Cardiac septum (tissue), 1 donor: ENCODE results near the gene TRAF3IP1. TPM values are rescaled to one million over a fixed set of nuclear protein-coding genes. Genes with fewer than 3 reads are reported as not detected.
"Not testable (repeated sequence)": the region's sequence is repeated elsewhere in the genome, so short reads cannot be mapped to it uniquely, and the experiment has no call there.

Experiments
- DNase-seq: peaks from one replicate; pipeline ENCODE4 v3.0.0-alpha.2; 2020; ENCODE audit warnings: low spot score
- intact Hi-C: fragments of 100-400 bp; cut with DNase I; formaldehyde crosslinking; loops from one replicate; pipeline ENCODE4 v1.14.0; 2022
- long read RNA-seq: library from polyadenylated mRNA; unstranded; transcript quantifications from one replicate; pipeline ENCODE4 v2.0.0, GENCODE V29; 2021
- total RNA-seq: library from RNA; stranded (reverse); fragmentation: NEBNext Ultra II Directional; extraction: Animal tissue kit (Norgen Biotek cat#: 25700); gene quantifications from one replicate; pipeline ENCODE4 v1.2.1, GENCODE V29; 2021
- donor health status: DM: no; HTN: no; CAD: no.

Gene TRAF3IP1, protein sequence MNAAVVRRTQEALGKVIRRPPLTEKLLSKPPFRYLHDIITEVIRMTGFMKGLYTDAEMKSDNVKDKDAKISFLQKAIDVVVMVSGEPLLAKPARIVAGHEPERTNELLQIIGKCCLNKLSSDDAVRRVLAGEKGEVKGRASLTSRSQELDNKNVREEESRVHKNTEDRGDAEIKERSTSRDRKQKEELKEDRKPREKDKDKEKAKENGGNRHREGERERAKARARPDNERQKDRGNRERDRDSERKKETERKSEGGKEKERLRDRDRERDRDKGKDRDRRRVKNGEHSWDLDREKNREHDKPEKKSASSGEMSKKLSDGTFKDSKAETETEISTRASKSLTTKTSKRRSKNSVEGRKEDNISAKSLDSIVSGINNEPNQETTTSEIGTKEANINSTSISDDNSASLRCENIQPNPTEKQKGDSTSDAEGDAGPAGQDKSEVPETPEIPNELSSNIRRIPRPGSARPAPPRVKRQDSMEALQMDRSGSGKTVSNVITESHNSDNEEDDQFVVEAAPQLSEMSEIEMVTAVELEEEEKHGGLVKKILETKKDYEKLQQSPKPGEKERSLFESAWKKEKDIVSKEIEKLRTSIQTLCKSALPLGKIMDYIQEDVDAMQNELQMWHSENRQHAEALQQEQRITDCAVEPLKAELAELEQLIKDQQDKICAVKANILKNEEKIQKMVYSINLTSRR
- total RNA-seq: 16.3 TPM
- long read RNA-seq, partial matches to known transcripts: 9 of 29 reads
- long read RNA-seq, other reads (novel, unspliced or antisense): 20 of 29 reads

DNA sequence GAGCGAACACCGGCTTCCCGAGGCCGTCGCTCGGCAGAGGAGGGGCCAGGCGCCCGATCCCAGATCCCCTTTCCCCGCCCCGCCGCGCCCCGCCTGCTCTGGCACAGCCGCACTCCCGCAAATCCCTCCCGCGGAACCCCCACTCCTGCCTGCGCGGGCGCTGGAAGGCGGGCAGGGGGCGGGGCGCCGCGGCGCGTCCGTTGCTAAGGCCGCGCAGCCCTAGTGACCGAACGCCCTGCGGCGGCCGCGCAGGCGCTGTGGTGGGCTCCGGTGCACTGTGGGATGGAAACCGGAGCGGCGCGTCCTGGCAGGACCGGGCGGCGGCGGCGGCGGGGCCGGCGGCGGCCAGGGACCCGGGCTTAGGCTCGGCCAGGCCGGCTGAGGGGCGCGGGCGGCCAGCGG, at the start of gene TRAF3IP1:
Gene TRAF3IP1, plus strand, starts transcription at position 273 of the 402 bp plus-strand sequence. CDS start 145 bp downstream, outside the sequence.
- peak; percentile 94 for DNase-seq
- intact Hi-C loops: loop anchor here (2.0 kb wide), 1 partner anchor 31 kb away; the partner anchor contains the start of gene PER2

DNA sequence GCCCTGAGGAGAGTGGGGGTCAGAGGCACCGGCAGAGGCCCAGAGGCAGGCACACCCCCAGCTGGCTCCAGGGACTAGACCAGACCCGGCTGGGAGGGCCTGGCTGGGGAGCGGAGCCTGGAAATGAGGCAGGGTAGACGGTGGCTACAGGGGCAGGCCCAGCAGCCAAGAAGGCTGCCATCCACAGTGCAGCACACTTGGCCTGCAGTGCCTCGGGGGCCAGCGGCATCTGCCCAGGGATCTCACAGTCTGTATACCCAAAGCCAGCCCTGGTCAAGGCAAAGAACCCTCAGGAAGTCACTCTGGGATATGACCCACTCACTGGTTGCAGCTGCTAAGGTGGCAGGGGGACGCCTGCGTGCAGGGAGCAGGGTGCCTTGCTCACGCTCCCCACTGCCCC, 49.7 kb upstream of the TRAF3IP1 start:
- DNase-seq: no peak
- intact Hi-C loops: no loop called here

DNA sequence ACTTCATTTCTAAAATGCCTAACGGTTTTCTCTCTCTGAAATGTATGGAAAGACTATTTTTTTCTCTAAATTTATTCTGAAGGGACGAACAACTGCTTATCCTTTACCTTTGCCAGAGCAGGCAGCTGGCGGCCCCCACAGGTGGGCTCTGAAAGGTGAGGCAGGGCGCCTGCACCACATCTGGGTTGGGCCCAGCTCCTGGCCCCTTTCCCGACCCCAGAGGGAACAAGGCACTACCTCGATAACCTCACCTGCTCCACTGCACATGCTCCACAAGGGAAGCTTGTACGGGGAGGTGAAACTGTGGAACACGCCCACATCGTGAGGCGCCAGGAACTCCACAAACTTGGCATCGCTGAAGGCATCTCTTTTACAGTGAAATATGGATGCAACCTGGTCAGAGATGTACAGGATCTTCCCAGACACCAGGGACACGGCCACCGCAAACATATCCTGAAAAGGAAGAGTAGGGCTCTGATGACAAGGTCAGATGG, 49.2 kb upstream of the TRAF3IP1 start:
- intact Hi-C loops: no loop called here
- DNase-seq: no peak

DNA sequence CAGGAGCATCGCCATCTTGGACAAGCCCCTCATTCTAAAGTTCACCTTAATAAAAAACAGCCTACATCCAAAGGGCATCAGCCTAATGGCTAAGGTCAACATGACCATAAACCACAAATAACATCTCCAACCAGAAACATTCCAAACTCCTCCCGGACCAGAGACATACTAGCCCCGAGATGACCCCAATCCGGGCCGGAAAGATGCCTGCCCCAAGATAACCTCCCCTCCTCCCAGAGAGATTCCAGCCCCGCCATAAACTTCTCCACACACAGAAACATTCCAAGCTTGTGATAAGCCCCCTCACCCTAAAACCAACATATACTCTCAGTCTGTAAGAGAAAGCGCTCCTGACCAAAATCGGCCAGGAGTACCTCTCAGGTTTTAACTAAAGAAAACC, 48.6 kb upstream of the TRAF3IP1 start:
- DNase-seq, intact Hi-C loops: not testable (repeated sequence)

DNA sequence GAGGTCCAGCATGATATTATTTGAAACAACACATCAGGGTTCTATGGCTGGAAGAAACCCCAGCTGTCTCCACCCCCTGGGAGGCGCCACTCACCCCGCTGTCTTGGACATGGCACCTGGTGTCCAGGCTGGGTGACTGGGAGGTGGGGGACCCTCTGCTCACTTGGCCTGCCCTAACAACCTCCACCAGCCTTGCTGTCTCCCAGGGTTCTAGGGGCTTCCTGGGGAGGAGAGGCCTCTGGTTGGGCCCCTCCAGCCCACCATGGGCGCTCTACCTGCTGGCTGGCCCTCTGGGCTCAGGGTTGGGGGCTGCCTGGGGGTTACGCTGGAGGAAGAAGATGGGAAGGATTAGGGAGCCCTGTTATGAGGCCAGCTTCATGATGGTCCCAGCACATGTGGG, 48.2 kb upstream of the TRAF3IP1 start:
- no peak for DNase-seq
- intact Hi-C loops: no loop called here

DNA sequence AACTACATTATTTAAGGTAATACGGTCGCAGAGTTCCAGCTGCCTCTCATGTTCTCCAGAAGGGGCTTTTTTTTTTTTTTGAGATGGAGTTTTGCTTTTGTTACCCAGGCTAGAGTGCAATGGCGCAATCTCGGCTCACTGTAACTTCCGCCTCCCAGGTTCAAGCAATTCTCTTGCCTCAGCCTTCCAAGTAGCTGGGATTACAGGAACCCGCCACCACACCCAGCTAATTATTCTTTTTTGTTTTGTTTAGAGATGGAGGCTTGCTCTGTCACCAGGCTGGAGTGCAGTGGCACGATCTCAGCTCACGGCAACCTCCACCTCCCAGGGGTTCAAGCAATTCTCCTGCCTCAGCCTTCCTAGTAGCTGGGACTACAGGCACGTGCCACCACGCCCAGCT, 46.9 kb upstream of the TRAF3IP1 start:
- DNase-seq, intact Hi-C loops: not testable (repeated sequence)

DNA sequence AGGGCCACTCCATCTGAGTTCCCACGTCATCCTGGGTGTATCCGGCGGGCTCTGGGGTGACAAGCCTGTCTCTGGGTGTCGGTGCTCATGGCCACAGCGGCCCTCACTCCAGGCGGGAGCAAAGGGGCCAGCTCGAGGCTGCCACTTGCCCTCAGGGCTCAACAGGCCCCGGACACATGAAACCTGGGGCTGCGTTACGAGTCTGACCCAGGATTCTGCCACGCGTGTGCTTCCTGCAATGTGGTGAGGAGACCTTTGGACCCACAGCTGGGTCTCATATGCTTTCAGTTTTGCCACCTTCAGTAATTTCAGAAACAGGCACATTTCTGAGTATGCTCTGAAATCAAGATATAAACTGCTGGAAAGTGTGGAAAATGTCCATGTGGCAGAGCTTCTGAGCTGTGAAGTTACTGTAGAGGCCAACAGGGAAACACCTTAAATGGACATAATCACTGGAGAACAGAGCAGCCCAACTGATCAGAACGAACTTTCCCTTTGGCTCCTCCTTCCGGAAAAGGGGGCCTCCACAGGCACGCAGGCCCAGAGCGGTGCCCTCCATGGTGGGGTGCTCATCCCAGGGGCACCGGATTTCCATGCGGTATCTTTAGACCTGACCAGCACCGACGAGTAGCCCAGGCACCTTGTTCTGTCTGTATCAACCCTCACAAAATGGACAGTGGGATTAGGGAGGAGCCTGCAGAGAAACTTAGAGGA, 46.0 kb upstream of the TRAF3IP1 start:
- DNase-seq: no peak
- intact Hi-C loops: no loop called here

DNA sequence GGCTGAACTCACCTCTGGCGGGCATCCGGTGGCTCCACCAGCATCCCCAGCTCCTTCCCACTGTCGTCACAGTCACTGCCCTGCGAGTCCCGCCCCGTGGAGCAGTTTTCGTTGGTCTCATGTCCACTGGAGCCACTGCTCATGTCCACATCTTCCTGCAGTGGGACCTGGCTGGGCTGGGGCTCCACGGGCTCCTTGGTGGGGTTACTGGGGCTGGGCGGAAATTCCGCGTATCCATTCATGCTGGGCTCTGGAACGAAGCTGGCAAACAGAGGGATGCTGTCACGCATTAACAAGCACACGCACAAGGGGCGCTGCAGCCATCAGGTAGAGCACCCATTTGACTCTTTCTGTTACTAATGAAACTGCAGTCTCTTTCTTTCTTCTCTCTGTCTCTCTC, 42.6 kb upstream of the TRAF3IP1 start:
- intact Hi-C loops: no loop called here
- DNase-seq: no peak

DNA sequence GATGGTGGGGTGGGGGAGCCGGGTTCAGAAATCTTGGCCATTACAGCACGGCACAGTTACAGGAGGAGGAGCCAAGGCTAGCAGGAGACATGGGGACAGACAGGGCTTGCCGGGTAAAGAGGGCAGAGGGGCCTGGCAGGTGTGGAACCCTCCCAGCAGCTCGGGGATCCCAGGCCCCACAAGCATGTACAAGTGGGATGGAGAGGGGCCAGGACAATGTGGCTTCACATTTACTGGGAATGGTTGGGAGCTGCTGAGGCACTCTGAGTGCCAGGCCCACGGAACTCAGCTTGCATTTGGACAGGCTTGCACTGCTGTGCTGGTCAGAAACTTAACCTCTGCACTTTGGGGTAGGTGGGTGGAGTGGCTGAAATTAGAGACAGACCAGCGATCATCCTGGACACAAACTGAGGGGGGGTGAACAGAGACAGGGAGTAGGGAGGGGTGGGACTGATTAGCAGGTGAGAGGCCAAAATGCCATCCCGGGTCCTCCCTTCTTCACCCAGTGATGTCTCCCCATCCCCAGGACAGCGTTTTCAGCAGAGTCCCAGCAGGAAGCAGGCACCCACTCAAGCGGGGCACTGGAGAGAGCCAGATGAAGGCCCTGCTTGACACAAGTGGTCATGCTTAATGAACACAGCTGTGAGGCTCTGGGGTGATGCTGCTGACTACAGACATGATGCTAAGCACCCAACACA, 41.5 kb upstream of the TRAF3IP1 start:
- intact Hi-C loops: no loop called here
- DNase-seq: no peak

DNA sequence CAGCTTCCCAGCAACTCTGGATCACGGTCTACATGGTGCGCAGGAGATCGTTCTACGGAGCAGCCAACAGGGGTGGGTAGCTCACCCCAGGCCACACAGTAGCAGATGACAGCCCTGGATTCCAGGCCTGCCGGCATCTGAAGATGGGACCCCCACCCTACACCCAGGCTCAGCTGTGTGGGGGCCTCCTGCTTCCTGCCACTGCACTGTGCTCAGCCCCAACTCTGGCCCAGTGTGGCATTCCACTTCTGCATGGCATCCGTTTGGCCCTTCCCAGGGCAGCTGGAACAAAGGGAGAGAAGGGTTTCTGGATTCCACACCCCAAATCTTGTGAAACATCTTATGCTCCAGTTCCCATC, 41.0 kb upstream of the TRAF3IP1 start:
- DNase-seq: no peak
- intact Hi-C loops: no loop called here

DNA sequence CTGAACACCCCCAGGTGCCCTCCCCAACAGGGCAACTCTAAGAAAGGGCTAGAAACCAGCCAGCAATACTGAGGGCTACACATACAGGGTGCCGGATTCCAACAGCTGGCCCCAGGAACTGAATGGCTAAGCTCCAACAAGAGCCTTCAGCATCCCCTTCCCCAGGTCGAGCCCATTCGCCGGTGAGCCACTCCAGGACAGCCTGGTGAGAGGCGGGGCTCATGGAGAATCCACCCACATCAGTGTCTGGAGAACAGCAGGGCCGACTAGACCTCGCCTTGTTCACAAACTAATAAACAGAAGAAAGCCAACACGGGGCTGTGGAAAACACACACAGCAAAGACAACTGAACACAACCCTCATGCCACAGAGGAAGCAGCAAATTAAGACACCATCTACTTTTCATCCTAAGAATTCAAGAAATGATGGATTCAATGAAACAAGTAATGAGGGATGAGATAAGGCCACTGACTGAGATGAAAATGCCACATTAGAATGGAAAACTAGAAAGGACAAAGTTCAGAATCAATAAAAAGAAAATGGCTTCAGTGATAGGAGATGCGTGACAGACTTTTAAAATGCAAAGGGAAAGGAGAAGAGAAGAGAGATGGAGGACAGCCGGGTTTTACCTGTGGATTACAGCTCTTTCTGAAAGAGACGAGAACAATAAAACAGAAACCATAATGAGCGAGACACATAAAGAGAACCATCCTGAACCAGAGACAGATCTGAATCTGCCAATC, 40.1 kb upstream of the TRAF3IP1 start:
- intact Hi-C loops: no loop called here
- no peak for DNase-seq

DNA sequence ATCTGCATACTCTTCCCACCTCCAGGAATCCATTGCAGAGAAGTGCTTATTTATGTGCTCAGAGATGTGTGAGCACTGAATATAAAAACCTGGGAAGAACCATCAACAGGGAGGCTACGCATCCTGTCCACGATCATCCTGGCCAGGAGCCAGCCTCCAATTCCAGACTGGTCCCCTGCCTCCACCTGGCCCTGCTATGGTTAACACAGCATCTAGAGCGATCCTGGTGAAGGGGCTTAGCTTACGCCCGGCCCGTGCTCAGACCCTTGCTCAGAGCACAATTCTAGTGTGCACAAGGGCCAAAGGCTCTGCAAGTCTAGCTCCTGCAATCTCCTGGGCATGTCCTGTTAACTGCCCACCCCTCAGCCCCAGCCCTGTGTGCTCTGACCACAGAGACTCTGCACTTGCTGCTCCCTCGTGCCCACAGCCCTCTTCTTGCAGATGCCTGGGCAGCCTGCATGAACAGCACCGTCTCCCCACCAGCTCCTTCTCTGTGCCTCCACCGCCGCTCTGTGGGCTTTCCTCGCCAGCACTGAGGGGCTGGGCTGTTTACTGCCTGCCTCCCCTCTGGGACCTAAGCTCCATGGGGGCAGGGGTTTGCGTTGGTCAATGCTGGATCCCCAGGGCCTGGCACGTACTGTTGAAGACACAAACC, 38.4 kb upstream of the TRAF3IP1 start:
- no peak for DNase-seq
- intact Hi-C loops: no loop called here

DNA sequence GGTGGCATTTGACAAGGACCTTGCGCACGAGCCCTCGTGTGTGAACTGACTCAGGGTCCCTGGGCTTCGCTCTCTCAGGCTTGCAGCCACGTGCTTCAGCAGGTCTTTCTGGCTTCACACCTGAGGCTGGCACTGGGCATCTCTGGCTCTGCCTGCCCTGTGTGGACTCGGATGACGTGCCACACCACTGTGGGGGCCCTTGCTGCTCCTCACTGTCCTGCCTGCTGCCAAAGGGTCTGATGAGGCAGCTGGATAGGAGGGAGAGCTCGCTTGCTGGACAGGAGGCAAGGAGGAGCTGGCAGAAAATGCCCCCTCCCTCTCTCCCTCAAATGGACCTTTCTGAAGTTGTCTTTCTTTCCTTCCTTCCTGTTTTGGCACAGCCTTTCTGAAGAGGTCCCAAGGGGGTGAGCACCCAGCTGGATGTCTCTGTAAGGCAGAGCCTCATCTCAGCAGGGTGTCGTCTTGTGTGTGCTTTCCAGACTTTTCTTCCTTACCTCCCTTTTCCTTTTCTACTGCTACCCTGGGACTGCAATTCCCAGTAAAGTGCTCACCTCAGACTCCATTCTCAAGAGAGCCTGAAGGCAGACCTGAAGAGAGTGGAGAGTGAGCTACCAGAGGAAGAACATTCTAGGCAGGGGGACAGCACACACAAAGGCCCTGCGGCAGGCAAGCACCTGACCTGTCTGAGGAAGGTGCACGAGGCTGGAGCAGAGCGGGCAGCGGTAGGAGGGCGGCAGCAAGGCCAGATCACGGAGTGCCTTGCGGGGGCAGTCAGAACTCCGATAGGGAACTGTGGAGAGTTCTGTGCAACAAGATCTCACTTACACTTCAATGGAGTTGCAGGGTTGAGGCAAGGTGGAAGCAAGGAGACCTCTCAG, 37.2 kb upstream of the TRAF3IP1 start:
- DNase-seq: no peak
- intact Hi-C loops: no loop called here

DNA sequence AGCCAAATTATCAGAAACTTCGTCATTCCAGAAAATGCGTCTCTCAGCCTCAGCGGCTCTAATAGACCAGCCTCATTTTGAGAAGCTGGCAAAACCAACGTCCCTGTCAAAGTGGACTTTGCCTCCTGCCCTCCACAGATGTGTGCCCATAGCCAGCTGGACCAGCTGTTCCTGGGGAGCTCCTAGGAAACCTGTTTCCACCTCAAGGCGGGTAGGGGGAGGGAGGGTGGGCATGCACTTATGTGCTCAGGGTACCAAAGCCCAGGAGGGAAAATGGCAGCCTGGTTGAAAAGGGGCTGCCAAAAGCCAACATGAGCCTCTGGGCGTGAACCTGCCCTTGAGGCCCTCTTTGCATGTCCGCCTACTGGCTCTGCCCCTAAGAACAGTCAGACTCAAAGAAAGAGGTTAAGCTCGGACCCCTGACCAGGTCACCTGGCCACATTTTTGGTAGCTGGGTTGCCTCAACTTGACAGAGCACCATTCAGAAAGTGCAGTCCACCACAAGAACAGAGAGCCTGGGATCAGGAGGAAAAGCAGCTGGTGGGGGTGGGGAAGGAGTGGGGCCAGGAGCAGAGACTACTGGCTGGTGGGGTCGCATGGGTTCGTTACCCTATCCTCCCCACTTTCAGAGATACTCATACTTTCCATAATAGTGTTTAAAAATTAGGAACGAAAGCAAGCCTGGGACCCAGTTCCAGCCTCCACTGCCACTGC, 35.4 kb upstream of the TRAF3IP1 start:
- no peak for DNase-seq
- intact Hi-C loops: no loop called here

DNA sequence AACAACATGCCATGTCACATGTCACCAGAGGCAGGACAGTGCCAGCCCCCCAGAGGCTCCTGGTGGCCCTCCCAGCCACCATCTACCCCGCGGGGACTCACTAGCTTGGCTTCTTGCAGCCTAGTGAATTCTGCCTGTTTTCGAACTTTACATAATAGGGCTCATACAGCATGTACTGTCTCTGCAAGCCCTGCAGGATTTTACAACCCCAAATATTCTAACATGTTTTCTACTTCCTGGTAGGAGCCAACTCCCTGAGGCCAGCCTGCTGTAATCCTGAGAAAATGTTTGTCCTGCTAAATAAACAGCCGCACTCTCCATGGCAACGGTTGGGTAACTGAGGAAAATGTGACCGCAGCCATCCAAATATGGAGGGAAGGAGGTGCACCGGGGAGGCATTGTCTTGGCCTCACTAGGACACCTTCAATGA, 34.6 kb upstream of the TRAF3IP1 start:
- no peak for DNase-seq
- intact Hi-C loops: no loop called here

DNA sequence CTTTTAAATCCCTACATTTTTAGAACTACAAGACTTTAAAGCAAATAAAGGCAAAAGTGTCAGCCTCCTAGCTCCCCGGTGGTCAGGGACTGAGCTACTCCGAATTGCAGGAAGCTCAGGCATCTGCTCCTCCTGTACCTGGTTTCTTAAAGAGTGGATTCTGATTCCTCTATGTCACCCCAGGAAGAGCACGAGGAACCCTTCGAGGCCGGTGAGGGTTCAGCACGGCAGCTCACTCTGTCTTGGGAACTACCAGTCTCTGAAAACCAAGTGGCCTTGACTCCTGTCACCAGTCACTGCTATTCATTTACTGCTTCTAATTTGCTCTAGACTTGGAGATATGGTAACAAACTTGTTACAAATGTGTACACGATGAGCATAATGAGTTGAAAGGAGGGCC, 34.2 kb upstream of the TRAF3IP1 start:
- DNase-seq: no peak
- intact Hi-C loops: no loop called here

DNA sequence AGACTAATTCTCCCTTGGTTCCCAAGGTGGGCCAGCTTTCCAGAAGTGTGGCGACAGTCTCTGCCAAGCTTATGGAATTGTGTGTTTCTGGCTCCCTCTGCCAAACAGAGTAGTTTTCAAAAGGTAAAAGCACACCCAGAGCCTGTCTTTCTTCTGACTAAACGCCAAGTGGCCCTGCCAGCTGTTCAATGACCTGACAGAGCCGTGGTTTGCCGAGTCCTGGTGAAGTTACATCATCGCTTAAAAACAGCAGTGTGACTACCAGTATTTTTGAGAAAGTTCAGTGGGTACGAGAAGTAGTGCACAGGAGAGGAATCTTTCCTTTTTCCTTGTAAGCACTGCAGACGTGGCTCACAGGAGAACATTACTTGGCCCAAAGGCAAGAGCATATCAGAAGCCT, 33.8 kb upstream of the TRAF3IP1 start:
- intact Hi-C loops: no loop called here
- no peak for DNase-seq
